Activated T-helper 17 cell treated with anti-CD3 and anti-CD28 coated beads, Interleukin-2, amount 50 U/mL, for 72 hours (primary cell): ENCODE data around the gene CDH20. TPM values are rescaled to one million over a fixed set of nuclear protein-coding genes. Genes with fewer than 3 reads are reported as not detected.

Experiments used
- ATAC-seq: fragments of 150-1000 bp; cut with Tn5 transposase; replicated peaks from 2 replicates; pipeline ENCODE4 v1.10.0; 2021; ENCODE audit warnings: mild to moderate bottlenecking, moderate library complexity
- H3K27ac Mint-ChIP-seq: one replicate; pipeline ENCODE4 v1.8.0; 2022; ENCODE audit warnings: mixed read lengths
- H3K27me3 Mint-ChIP-seq: one replicate; pipeline ENCODE4 v1.8.0; 2022; ENCODE audit warnings: mixed read lengths
- H3K36me3 Mint-ChIP-seq: one replicate; pipeline ENCODE4 v1.8.0; 2022; ENCODE audit warnings: low read depth, mild to moderate bottlenecking, mixed read lengths
- H3K4me1 Mint-ChIP-seq: one replicate; pipeline ENCODE4 v1.8.0; 2022; ENCODE audit warnings: mixed read lengths
- H3K4me3 Mint-ChIP-seq: one replicate; pipeline ENCODE4 v1.8.0; 2022; ENCODE audit warnings: mild to moderate bottlenecking, mixed read lengths
- H3K9me3 Mint-ChIP-seq: one replicate; pipeline ENCODE4 v1.8.0; 2022; ENCODE audit warnings: mixed read lengths
- total RNA-seq, 2 donors: library from RNA; stranded (reverse); gene quantifications; one replicate each; pipeline ENCODE4 v1.2.3, GENCODE V29; 2022

The CDH20 gene
- total RNA-seq, 2 donors from 2014 or later: 0.40 TPM; not detected in 1

DNA sequence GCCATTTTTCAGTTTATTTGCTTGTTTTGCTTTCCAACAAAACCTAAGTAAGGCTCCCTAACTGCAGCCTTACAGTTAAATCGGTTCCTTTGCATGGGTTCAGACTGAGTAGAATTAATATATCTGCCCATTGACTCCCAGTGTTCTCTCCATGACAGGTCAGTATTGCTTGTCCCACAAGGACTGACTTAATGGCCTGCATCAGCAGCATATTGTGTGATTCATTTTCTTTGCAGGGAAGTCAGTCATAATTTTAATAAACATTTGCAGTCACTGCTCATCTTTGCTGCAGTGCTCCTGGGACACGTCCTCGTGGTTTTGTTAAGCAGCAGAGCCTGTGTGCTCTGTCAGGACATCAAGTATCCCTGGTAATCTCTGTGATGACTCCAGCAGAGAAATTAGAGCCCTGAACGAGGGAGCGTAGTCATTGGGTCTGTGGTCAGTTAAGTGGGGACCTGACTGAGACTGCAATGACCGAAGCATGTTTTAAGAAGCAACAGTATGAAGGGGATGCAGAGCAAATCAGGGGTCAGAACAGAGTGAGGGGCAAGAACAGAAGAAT is 93.3 kb downstream of the CDH20 start:
- ATAC-seq: no peak
- Mint-ChIP-seq H3K27me3 (no peaks in the 10 kb centered on the region), H3K27ac (no peak overlapping the region), H3K36me3 (no peaks in the 10 kb centered on the region), H3K9me3 (no peaks in the 10 kb centered on the region), H3K4me1 (no peaks in the 10 kb centered on the region), H3K4me3 (no peak overlapping the region)

DNA sequence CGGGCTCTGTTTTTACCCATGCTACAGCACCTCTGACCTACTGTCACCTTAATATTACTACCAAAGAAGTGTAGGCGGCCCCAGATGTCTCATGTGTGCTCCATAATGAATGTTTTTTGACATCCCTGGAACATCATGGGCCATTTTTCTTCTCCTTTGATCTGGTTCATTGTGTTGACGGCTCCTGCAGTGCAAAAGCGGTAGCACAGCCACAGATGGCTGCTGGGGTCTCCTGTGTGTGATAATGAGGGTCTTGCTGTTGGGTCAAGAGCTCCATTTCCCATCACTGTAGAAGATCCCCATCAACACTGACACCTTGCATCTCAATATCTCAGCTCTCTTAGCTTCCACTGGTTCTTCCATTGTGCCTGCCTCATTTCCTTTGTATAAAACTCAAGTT is 95.0 kb downstream of the CDH20 start:
- Mint-ChIP-seq H3K27ac (no peak overlapping the region), H3K4me1 (no peaks in the 10 kb centered on the region), H3K36me3 (no peaks in the 10 kb centered on the region), H3K27me3 (no peaks in the 10 kb centered on the region), H3K9me3 (no peaks in the 10 kb centered on the region), H3K4me3 (no peak overlapping the region)
- no peak for ATAC-seq

DNA sequence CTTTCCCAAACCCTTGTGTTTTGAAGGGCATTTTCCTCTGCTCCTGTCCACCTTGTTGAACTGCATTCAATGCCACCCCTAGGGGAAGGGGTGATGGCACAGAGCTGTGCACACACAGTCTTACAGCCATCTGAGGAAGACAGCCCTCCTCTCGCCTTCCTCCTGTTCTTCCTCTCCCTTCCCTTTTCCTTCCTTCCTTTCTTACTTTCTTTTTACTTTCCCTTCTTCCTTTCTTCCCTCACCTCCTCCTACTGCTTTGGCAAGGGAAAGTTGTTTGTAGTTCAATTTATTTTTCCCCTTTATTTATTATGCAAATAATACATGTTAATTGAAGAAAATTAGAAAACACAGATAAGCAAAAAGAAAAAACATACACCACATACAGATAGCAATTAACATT is 99.4 kb downstream of the CDH20 start:
- no peak for ATAC-seq
- Mint-ChIP-seq H3K27me3 (no peaks in the 10 kb centered on the region), H3K36me3 (no peaks in the 10 kb centered on the region), H3K9me3 (no peaks in the 10 kb centered on the region), H3K27ac (no peak overlapping the region), H3K4me1 (no peaks in the 10 kb centered on the region), H3K4me3 (no peak overlapping the region)

DNA sequence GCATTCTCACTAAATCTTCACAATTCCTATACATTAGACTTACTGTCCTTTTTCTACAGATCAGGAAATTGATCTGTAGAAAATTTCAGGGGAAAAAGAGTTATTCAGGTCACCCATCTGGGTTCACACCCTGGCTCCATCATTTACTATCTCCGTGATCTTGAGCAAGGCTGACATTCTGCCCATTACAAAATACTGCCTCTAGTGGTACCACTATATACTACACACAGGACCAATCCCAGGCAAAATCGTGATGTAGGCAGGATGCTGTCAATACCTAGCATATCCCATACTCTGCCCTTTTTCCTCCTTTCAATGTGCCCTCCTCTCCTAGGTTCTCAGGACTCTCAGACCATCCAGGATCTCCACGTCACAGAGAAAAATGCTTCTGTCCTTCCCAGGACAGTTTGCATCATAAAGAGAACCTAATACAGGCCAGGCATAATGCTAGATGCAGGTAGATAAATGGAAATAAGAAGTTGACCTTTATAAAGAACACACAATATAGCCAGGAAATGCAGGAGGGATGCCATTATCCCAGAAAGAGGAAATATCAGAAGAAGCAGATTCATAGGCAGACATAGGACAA is 101.9 kb downstream of the CDH20 start:
- Mint-ChIP-seq H3K36me3 (no peaks in the 10 kb centered on the region), H3K9me3 (no peaks in the 10 kb centered on the region), H3K4me1 (no peaks in the 10 kb centered on the region), H3K27ac (no peak overlapping the region), H3K4me3 (no peak overlapping the region), H3K27me3 (no peaks in the 10 kb centered on the region)
- no peak for ATAC-seq

DNA sequence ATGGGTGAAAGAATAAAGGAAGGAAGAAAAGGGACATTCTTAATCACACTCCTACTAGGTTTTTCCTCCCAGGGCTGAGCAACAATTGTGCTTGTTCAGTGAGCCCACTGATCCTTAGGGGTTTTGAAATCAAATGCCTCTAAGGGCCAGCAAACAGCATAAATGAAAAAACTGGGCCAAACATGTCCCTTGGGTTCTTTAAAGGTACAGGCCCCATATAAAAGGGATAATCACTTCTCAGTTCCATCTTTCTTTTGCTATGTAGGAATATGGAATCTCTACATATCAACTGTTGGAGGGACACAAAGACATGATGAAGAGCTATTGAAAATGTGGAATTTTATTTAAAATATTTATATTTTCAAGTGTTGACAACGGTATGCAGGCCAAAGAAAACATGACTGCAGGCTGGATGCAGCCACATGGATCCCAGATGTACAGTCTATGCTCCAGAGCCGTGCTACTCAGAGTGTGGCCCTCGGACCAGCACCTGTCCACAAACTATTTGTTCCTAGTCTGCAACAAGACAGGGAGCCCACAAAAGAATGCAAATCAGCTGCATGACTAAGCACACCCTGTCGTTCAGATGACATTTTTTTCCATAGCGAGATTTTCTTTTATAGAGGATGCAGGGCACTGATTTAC is 110.0 kb downstream of the CDH20 start:
- Mint-ChIP-seq H3K9me3 (no peaks in the 10 kb centered on the region), H3K27ac (no peak overlapping the region), H3K27me3 (peaks cover 7% of the 10 kb centered on the region), H3K4me3 (no peak overlapping the region), H3K36me3 (no peaks in the 10 kb centered on the region), H3K4me1 (no peaks in the 10 kb centered on the region)
- no peak for ATAC-seq

DNA sequence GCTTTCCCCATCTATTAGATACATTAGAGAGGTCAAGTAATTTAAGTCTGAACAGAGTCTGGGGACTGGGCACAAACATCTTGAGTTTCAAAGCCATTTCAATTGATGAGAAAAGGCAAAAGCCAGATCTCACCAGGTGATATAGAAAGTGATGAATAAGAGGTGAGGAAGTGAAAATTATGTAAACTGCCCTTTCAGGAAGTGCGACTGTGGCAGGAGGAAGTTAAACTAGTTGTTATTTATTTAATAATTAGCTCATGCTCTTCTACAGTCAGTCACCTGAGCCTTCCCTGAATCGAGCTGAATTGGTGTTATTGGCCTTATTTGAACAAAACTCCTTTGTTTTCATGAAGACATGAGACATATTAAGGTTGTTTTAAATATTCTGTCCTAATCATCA is 115.1 kb downstream of the CDH20 start:
- Mint-ChIP-seq H3K9me3 (no peaks in the 10 kb centered on the region), H3K4me1 (no peaks in the 10 kb centered on the region), H3K27me3 (peaks cover 13% of the 10 kb centered on the region), H3K36me3 (no peaks in the 10 kb centered on the region), H3K27ac (no peak overlapping the region), H3K4me3 (no peak overlapping the region)
- ATAC-seq: no peak

DNA sequence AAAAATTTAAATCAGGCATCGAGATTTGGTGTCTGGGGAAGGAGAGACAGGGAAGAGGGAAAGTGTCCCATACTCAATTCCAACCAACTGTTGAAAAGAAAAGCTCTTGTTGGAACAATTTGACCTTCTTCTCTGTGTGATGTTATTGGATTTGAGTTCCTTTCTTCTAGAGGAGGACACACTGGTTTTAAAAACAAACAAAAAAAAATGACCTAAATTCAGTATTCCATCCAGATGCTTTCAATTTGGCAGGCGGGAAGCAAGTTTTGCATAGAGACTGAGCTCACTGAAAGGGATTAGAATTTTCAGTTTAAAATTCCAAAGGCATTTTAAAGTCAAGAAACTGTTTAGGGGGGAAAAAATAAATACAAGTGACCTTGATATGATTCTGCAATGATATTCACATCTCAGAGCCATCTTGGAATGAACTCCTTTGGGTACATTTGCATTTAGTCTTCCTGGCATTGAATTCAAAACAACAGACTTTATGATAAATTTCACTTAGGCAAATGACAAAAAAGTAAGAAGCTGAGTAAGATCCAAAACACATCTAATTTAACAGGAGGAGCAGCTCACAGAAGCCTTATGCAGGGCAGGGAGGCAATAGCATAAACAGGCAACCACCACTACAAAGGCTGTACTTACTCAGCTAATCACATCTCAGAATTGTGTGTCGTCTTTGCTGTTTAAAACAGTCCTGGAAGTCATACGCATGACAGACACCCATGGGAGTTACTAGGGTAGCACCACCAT is 126.8 kb downstream of the CDH20 start:
- H3K27me3 Mint-ChIP-seq: peaks cover 18% of the 10 kb centered on the region
- ATAC-seq: no peak
- H3K4me3 Mint-ChIP-seq: no peak overlapping the region
- H3K27ac Mint-ChIP-seq: no peak overlapping the region
- H3K4me1 Mint-ChIP-seq: no peaks in the 10 kb centered on the region
- no peaks in the 10 kb centered on the region for H3K9me3 Mint-ChIP-seq
- H3K36me3 Mint-ChIP-seq: no peaks in the 10 kb centered on the region

DNA sequence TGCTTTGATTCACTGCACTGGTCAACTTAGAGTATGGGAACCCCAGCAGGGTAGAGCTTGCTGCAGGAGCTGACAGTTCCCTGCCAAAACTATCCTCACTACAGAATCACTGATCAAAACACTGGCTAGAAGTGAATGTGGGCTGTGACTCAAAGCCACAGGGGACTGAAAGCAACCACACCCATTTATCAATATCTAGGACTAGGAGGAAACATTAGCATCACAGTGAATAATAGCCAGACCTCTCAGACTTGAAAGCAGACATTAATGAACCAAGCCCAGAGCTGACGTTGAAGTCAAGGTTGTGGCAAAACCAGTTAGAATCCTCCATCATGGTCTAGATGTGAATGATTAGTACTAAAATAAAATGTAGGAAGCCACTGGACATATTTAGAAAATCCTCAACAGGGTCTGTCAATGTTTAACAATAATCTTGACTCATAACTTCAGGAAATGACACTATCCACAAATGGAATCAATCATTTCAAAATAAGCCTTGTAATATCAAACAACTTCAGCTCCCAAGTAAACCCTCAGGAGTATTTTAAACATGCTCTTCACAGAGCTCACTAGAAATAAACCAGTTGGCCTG is 131.4 kb downstream of the CDH20 start:
- H3K36me3 Mint-ChIP-seq: no peaks in the 10 kb centered on the region
- no peaks in the 10 kb centered on the region for H3K9me3 Mint-ChIP-seq
- ATAC-seq: no peak
- H3K4me1 Mint-ChIP-seq: no peaks in the 10 kb centered on the region
- H3K4me3 Mint-ChIP-seq: no peak overlapping the region
- H3K27me3 Mint-ChIP-seq: peaks cover 11% of the 10 kb centered on the region
- no peak overlapping the region for H3K27ac Mint-ChIP-seq

DNA sequence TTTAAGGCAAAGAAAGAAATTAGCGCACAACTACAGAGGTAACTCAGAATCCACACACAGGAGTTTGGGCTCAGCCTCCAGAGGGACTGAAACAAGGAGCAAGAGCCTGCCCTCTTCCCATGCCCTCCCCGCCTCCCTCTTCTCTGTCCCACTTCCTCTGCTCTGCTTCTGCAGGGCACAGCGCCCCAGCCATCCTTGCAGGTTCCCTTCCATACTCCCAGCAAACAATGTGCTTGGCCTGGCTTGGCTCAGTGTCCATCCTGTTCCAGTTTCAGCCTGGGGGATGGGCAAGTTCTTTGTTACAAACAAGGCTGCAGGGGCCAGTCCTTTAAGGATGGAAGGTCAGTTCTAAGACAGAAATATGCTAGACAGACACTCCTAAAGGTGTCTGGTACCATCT is 133.5 kb downstream of the CDH20 start:
- Mint-ChIP-seq H3K27me3 (no peaks in the 10 kb centered on the region), H3K27ac (no peak overlapping the region), H3K4me3 (no peak overlapping the region), H3K4me1 (no peaks in the 10 kb centered on the region), H3K36me3 (no peaks in the 10 kb centered on the region), H3K9me3 (no peaks in the 10 kb centered on the region)
- ATAC-seq: no peak

DNA sequence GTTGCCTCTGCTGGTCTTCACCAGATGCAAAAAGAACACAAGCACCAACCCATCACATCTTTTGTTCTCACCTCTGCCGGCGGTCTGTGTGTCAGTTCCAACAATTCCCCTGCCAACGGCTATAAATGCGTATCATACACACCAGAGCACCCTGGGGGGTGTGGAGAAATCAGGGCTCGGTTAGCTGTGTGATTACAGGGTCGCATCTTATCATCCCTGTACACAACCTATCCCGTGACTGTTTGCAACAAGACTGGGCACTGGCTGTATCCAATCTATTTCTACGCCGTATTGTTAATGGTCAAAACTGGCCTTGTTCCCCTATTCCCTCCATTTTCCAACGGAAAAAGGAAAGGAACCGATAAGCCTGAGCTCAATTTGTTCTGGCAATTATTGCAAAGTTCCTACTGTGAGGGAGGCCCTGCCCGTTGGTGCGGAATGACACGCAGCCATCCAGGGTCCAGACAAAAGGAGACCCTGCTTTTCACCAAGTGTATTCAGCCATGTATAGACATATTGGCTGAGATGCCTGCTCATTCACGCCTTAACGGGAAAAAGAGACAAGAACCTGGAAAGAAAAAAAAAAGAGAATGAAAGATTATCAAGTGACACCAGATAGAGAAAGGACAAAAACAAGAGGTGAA is 136.9 kb downstream of the CDH20 start:
- no peak for ATAC-seq
- Mint-ChIP-seq H3K9me3 (no peaks in the 10 kb centered on the region), H3K4me1 (no peaks in the 10 kb centered on the region), H3K27me3 (peaks cover 9% of the 10 kb centered on the region), H3K36me3 (no peaks in the 10 kb centered on the region), H3K4me3 (no peak overlapping the region), H3K27ac (no peak overlapping the region)

DNA sequence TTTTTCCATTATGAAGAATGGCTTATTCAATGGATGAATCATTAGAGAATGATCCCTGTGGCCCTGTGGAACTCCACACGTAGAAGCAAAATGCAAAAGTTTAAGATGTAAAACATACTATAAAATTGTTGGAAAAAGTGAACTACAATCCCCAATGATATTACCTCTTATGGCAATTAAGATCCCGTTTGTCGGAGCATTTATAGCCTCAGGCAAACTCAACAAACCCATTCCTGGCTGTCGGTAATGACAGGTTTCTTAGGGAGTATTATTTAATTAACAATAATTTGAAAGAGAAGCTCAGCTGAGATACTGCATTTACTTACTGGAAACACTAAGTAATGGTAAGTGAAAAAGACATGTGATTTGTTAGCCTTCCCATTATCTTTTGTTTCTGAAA is 138.3 kb downstream of the CDH20 start:
- ATAC-seq: no peak
- no peak overlapping the region for H3K27ac Mint-ChIP-seq
- no peaks in the 10 kb centered on the region for H3K36me3 Mint-ChIP-seq
- no peaks in the 10 kb centered on the region for H3K4me1 Mint-ChIP-seq
- no peak overlapping the region for H3K4me3 Mint-ChIP-seq
- H3K27me3 Mint-ChIP-seq: peaks cover 12% of the 10 kb centered on the region
- H3K9me3 Mint-ChIP-seq: no peaks in the 10 kb centered on the region

DNA sequence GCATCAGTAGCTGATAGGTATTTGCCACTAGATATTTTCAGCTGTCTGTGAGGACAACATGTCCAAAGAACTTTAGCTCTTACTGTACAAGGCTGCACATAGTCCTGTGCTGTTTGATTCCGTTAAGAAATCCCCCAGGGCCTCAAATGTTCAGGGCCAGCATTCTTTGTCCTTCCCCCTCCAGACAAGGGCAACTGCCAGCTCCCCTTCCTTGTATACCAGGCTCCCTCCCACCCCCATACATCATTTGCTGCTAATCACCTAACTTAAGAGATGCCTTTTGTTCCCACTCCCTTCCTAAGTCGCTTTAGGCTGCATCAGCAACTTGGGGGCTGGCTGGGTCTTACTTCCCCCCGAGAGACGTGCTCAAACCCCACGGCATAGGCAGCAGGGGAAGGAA is 138.7 kb downstream of the CDH20 start:
- no peak overlapping the region for H3K4me3 Mint-ChIP-seq
- peaks cover 12% of the 10 kb centered on the region for H3K27me3 Mint-ChIP-seq
- no peaks in the 10 kb centered on the region for H3K36me3 Mint-ChIP-seq
- H3K9me3 Mint-ChIP-seq: no peaks in the 10 kb centered on the region
- H3K27ac Mint-ChIP-seq: no peak overlapping the region
- no peak for ATAC-seq
- no peaks in the 10 kb centered on the region for H3K4me1 Mint-ChIP-seq

DNA sequence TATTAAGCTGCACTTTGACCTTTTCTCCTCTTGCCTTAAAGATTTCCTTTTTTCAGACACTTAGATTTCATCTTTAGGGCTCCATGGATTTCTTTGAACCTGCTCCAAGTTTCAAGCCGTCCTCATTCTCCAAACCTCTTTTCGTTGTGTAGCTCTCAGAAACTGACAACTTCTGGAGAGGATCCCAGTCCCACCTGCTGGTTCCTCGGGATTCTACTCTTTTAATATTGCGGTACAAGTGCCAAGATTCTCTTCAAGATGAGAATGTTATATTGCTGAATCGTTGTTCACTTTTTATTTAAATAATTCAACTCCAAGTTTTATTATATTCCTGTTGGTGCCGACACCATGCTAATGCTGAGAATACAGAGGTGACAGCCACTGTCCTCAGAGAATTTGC is 141.1 kb downstream of the CDH20 start:
- H3K4me1 Mint-ChIP-seq: no peaks in the 10 kb centered on the region
- H3K27me3 Mint-ChIP-seq: peaks cover 13% of the 10 kb centered on the region
- H3K4me3 Mint-ChIP-seq: no peak overlapping the region
- no peaks in the 10 kb centered on the region for H3K36me3 Mint-ChIP-seq
- no peak overlapping the region for H3K27ac Mint-ChIP-seq
- ATAC-seq: no peak
- H3K9me3 Mint-ChIP-seq: no peaks in the 10 kb centered on the region

DNA sequence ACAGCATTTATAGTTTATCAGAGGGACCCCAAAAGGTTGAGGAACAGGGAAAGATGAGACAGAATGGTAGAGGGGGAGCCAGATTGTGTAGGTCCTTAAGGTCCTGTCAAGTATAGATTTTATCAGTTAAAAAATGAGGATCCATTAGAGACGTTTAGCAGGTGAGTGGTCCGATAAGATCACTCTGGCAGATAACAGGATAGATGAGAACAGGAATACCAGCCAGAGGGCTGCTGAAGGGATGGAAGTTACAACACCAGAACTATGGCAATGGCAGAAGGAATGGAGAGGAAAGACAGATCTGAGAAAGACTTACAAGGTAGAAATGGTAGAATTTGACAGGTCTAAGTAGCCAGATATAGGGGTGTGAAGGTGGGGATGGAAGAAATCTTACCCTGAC is 141.7 kb downstream of the CDH20 start:
- no peak for ATAC-seq
- Mint-ChIP-seq H3K27ac (no peak overlapping the region), H3K9me3 (no peaks in the 10 kb centered on the region), H3K27me3 (peaks cover 18% of the 10 kb centered on the region), H3K4me3 (no peak overlapping the region), H3K36me3 (no peaks in the 10 kb centered on the region), H3K4me1 (no peaks in the 10 kb centered on the region)
